D721Med (cell line): ENCODE results near the gene DNAH14.
A peak's percentile ranks its signal among the peaks of the same experiment; 100 is the strongest.

Experiments used
- DNase-seq: peaks from one replicate; pipeline ENCODE4 v3.0.0; 2011; ENCODE audit warnings: low spot score; ENCODE audit not compliant: insufficient read length
- FAIRE-seq: peaks from 2 replicates; lab custom pipeline; 2011; peaks lifted over from hg19 to GRCh38; lab: Jason Lieb, UNC
- CTCF ChIP-seq: IDR thresholded peaks from 2 replicates; pipeline ENCODE4 v1.5.1; 2012; ENCODE audit warnings: mild to moderate bottlenecking, control low read depth; ENCODE audit not compliant: insufficient read depth; ENCODE audit errors: missing control alignments

Gene DNAH14

DNA sequence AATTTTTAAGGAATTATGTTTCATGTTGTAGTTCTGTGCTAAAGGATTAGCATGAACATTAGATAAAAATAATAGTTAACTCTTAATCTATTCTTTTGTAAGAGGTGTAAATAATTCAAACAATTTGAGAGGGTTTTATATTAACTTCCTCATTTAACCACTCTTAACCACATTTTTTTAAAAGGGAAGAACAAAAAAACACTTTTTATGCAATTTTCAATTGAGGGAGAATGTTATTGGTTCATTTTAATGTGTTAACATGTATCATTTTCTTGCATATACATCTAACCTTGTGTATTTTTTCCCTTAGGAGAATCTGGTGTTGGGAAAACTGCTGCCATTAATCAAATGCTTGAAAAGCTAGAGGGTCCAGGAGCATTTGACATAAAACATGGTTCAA is 329.3 kb downstream of the DNAH14 start:
- FAIRE-seq (no peak), DNase-seq (no peak)
- no peak for TF ChIP-seq CTCF

DNA sequence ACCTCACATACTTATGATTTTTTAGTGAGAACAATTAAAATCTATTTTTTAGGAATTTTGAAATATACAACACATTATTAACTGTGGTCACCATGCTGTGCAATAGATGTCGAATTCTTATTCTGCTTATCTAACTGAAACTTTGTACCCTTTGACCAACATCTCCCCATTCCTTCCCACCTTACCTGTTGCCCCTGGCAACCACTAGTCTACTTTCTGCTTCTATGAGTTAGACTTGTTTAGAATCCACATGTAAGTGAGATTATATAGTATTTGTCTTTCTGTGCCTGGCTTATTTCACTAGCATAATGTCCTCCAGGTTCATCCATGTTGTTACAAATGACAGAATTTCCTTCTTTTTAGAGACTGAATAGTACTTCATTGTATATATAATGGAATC is 330.1 kb downstream of the DNAH14 start:
- DNase-seq (no peak), FAIRE-seq (no peak)
- no peak for TF ChIP-seq CTCF

DNA sequence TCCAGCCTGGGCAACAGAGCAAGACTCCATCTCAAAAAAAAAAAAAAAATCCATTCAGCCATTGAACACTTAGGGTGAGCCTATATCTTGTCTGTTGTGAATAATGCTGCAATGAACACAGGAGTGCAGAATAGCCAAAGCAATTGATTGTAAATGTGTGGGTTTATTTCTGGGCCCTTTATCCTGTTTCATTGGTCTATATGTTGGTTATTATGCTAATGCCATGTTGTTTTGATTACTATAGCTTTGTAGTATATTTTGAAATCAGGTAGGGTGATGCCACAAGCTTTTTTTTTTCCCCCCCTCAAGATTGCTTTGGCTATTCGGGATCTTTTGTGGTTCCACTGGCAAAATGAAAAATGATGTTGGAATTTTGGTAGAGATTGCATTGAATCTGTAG is 330.8 kb downstream of the DNAH14 start:
- FAIRE-seq (no peak), DNase-seq (no peak)
- no peak for TF ChIP-seq CTCF

DNA sequence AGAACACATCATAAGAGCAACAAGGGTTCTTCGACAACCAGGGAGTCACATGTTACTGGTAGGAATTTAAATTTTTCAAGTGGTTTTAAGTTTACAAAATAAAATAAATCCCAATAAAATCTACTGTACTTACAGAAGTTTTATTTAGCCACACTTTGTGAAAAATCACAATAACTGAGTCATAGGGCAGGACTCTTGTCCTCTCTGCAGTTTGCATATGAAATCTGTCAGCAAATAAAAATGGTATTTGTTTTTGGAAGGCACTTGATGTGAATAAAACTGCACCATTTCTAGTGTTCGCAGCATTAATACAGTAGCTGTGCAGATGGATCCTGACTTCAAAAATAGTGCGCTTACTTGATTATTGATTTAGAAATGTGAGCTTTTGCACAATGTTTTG is 348.0 kb downstream of the DNAH14 start:
- no peak for DNase-seq
- TF ChIP-seq CTCF = no peak
- peak; percentile 38 for FAIRE-seq

DNA sequence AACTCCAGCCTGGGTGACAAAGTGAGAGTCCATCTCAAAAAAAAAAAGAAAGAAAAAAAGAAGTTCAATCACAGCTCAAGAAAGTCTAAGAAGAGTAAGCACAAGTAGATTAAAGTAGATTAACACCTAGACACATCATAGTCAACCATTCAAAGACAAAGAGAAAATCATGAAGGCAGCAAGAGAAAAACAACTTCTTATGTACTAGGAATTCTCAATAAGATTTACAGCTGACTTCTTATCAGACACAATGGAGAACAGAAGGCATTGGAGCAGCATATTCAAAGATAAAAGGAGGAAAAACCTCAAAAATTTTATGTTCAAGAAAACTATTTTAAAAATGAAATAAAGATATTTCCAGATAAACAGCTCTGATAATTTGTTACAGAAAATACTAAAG is 351.1 kb downstream of the DNAH14 start:
- no peak for TF ChIP-seq CTCF
- FAIRE-seq (no peak), DNase-seq (no peak)

DNA sequence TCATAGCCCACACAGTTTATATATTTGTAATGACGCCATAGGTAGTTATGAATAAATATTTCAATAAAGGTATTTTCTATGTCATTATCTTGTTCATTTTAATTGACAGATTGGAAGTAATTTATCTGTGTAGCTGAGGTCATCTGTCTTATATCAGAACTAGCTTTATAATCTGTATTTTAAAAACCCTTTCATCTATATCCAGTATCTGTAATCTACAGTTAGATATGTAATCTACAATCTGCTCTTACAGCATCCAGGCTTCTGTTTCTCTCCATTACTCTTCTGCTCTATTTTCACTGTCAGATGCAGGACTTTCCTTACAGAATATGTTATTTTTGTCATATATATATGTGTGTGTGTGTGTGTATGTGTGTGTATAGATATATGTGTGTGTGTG is 360.8 kb downstream of the DNAH14 start:
- TF ChIP-seq CTCF = no peak

DNA sequence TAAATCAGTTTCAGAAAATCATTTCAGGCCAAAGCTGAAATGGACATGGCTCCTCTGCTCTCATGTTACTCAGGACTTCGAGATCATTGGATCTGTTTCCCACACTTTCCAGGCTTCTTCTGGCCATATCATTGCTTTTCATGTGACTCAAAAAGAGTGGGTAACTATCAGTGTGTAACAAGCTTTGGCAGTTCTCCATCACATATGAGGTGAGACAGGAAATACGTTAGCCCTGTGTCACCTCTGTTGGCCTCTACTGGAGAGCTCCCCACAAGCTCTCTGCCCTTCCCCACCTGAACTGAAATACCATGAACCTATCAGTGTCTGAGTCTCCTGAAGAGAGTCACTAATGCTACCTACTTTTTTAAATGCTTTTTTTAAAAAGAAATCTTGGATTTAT is 370.1 kb downstream of the DNAH14 start:
- no peak for TF ChIP-seq CTCF
- DNase-seq (no peak), FAIRE-seq (no peak)

More for the DNA sequence above, 360.8 kb downstream of the DNAH14 start:
- FAIRE-seq (no peak), DNase-seq (no peak)
